ENCODE data around the gene ME3.
"Not testable (repeated sequence)": the region's sequence is repeated elsewhere in the genome, so short reads cannot be mapped to it uniquely, and the experiment has no call there.

Gene ME3

DNA sequence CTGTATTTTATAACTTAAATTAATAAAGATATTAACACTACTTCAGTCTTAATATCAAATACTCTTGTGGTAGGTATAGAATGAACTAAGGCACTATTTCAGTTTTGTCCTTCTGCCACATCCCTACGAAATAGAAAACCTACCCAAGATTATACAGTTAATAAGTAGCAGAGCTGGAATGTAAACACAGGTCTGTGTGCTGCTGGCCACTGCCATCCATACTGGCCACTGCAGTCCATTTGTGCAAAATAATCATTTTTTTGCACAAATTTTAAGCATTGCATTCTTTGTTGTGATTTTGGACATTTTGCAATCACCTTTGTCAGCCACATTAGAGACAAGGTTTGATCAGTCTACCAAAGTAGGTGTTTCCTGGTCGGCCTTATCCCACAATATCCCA, 91.9 kb downstream of the ME3 start:
- DNase-seq: no peak

DNA sequence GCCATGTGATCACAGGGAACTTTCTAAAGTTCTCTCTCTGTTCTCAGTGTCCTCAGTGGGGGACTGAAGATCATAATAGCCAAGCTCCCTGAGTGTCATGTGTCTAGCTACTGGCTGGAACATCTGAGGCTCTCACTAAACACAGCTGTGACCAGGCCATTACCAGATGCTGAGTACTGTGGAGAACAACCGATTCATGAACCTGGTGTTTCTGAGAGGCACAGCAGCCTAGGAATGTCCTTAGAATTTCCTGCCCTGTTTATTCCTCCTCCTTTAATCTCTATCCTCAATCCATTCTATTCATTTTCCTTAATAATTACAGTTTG, 93.0 kb downstream of the ME3 start:
- no peak for DNase-seq

DNA sequence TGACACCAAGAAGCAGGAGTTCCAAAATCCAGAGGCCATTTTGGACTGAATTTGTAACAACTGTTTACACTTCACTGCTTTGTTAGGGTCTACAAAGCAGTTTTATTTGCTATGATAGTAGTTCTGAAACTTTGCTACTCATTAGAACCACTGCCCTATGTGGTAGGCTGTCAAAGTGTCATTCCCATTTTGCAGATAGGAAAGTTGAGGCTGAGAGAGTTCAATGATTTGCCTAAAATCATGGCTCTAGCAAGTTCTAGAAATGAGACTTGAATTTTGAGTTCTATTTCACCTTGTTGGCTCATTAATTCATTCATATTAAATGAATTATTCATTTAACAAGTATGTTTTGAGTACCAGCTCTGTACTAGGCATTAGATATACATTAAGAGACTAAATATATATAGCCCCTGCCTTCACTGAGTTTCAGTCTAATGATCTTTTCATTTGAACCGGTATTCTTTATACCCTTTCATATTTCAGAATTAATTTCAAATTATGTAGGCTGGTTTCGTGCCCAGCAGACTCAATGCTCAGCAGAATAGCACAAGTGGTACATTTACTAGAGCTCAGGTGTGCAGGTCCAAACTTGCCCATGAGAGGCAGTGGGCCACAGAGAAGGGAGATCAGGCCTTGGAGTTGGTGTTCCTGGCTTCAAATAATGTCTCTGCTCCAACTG, 93.5 kb downstream of the ME3 start:
- no peak for DNase-seq

DNA sequence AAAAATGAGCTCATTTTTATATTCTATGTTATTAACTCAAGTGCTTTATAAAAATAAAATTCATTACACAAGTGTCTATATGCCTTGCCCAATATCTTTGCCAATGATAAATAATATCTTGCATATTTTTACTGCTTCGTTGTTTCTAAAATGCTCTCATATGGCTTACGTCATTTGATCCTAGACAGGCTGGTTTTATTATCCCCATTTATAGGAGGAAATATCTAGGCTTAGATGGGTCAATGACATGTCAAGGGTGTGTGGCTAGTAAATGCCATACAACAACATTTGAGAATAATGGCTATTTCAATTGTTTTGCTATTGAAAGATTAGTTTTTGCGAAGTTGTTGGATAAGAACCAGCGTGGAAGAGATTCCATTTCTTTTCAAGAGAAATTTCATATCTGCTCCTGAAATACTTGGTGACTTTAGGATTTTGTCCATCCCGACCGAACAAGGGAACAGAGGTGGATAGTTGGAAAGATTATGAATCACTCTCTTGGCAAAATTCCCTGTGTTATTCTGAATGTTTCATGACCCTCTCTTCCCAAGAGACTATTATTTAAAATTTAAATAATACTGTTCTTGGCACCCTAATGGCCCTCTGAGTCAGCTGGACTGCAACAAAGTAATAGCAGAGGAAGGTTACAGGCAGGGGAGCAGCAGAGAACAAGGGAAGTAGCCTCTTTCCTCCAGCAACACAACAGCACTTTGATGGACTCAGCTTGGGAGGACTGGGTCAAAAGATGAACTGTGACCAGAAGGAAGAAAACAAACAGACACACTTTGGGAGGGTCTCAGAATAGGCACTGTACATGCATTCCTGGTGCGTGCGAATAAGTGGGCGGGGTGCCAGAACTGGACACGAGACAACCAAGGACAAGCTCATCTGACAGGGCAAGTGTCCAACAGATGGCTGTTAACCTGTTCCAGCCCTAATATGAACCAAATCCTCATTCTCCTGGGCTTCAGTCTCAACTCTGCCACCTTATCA, 94.5 kb downstream of the ME3 start:
- peak; percentile 44 for DNase-seq

DNA sequence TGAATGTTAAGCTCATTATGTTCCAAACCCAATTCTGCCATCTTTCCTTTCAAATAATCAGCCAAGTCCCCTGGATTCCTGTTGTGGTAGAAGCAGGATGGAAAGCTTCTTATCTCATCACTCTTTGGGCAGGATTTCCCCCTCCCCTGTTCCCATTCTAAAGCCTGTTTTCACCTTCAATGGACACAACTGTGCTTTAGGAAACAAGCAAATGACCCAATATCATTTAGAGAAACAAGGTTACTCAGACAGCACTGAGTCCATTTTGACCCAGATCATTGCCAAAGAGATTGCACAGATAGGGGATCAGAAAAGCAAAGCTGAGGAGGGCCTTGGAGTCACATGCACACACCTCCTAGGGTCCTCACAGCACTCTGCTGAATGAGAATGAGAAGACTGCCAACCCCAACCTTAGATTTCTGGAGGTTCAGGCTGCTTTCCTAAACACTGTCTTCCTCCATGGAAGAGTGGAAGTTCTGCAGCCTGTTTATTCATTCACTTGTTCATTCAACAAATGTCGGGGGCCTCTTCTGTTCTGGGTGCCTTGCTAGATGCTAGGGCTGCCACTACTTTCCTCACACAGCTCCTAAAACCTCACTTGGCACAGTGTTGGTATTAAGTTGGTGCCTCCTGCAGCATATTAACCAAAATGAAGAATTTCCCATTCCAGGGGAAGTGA, 95.3 kb downstream of the ME3 start:
- no peak for DNase-seq

DNA sequence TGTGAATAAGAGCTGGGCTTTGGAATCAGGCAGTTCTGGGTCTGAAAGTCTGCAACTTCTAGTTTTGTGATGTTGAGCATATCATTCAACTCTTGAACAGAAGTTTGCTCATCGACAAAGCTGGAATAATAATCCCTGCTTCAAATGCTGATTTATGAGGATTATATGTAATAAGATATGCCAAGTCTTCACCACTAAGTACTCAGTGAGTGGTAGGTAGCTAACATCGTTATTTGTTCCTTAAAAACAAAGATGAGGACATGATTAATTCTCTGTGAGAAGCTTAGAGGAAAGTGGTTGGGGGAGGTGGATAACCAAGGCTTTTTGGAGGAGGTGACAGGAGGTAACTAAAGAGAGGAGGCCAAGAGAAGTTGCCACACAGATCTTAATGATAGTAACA, 96.5 kb downstream of the ME3 start:
- DNase-seq: no peak

DNA sequence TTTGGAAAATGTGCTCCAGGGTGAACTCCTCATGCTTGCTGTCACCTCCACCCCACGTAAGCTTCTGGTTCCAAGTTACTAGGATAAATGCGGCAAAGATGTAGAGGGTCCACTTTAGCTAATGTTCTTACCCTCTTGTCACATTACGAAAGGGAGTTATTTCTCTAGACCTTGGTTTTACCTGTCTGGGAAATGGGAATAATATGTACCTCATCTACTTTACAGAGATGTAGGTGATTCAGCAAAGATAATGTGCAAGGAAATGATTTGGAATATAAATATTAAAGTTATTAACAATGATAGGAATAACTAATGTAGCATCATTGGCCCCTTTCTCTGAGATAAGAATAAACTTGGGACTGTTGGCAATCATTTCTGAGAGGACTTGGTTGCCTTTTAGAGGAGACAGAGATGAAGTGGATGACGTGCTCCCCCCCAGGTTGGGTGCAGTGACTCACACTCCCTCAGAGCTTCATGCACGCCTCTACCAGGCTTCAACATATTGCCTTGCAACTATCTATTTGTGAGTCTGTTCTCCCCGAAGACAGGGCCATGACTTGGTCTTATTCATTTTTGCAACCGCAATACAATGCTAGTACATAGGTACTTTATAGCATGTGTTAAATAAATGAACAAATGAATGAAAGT, 97.1 kb downstream of the ME3 start:
- DNase-seq: peak; percentile 40

DNA sequence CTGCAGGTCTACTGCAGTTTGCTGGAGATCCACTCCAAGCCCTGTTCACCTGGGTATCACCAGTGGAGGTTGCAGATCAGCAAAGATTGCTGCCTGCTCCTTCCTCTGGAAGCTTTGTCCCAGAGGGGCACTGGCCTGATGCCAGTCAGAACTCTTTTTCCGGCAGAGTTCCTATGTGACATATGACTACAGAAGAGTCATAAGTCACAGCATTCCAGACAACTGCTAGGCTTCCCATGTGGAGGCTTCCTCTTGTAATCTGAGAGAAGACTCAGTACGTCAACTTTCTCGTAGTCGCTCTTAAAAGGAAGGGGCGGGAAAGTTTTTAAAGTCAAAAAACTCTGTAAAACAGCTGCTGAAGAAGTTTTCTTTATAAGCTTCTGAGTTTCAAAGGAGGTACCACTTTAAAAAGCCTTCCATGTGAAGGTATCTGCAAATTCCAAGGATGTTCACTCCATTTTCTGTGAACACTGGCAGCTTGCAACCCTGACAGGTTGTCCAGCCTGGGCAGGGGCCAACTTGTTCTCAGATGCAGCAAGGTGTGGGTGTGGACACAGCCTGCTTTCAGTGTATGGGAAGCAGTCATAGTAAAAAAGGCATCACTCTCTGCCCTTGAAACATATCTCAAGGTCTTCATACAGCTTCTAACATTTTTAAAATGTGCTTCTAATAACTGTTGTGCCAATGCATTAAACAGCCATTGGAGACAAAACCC, 97.8 kb downstream of the ME3 start:
- no peak for DNase-seq

DNA sequence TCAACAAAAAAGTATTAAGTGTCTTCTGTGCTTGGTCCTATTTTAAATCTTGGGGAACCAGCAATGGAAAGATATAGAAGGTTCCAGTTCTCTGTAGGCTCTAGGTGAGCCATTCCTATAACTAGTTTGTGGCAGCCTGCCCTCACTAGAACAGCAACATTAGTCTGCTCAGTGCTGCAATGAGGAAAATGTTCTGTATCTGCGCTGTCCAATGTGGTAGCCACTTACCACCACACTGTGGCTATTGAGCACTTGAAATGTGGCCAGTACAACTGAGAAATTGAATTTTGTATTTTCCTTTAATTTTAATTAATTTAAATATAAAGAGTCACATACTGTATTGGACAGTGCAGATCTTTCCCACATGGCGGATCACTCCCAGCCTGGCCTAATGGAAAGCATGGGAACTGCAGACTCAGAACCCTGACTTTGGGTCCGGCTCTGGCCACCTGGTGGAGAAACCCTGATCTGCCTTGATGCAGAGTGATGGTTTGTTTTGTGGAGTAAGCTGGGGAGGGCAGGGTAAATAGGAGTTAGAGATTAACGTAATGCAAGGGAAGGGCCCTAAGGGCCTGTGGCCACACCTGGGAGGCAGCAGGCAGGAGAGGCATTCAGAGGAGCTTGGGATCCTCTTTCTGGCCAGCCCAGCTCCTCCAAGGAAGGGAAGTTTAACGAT, 101.0 kb downstream of the ME3 start:
- DNase-seq: peak; percentile 93

DNA sequence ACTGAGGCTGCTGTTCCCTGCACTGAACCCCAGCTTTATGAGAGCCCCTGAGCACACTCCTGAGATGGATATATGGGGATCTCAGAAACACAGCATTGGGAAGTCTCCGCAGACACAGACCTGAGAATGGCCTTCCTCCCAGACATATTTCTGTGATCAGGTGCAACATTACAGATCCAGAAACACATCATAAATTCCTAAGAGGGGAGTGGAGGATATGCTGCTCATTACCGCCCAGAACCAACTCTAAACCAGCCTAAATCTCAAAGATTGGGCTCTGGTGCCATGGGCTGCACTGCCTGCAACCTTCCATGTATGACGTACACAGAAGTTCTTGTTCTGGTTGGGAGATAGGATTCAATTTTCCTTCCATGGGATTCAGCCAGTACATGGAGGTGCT, 102.0 kb downstream of the ME3 start:
- peak; percentile 42 for DNase-seq

DNA sequence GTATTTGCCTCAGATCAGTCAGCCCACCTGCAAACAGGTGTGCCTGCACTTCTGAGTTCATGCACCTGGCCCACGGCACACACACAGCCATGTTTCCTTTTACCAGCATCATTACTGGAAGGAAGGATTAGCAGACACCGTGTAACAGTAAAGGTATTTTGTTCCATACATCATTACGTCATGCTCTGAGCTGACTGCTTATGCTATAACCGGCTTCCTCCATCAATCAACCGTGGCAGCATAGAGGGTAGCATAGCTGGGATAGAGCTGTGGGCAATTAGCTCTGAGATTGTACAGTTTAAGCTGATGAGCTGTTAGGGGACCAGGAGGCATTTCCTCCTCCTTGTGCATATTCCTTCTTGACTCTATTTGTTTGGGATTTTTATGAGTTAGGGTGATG, 102.4 kb downstream of the ME3 start:
- peak; percentile 49 for DNase-seq

DNA sequence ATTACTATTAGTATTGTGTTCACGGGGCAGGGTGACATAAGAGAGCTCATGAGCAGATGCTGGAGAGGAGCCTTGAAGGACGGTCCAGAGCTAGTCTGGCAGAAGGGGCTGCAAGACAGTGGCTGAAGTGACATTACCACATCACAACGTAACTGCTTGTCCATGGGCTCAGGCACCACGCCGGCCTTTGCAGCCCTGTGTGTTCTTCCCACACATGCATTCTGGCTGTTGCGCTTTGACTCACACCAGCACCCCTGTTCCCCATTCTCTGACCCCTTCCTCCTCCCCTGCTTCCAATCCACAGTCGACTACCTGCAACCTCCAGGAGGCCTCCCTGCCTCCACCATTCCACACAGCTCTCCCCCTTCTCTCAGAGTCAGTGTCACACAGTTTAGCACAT, 103.3 kb downstream of the ME3 start:
- peak; percentile 37 for DNase-seq

DNA sequence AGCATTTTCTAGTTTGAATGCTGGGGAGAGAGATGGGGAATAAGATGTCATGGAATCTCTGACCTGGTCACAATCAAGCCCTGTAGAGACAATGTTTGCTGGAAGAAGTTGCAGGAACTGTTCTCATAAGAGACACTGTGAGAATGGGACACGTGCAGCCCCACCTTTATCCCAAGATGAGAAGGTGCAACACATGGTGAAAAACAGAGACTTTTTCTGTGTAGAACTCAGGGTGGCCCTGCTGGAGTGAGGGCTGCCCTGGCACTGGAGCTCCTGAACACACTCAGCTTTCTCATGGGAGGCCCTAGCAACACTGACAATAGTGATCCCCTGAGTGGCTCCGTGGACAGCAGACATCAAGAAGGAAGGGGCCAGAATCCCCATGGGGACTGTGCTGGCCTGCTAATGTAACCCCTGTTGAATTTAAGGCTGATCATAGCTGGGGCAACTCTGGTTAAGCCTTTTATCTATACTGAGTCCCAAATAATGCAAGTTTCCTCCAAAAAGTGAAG, 106.6 kb downstream of the ME3 start:
- peak; percentile 43 for DNase-seq

DNA sequence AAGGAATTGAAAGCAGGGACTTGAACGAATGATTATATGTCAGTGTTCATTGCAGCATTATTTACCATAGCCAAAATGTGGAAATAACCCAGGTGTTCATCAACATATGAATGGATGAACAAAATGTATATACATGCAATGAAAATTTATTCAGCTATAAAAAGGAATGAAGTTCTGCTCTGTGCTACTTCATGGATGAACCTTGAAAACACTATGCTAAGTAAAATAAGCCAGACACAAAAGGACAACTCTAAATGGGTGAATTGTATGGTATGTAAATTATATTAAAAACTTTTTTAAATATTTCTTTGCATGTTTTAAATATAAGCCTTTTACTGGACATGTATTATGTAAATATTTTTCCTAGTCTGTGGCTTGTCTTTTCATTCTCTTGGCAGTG, 107.0 kb downstream of the ME3 start:
- DNase-seq: no peak

DNA sequence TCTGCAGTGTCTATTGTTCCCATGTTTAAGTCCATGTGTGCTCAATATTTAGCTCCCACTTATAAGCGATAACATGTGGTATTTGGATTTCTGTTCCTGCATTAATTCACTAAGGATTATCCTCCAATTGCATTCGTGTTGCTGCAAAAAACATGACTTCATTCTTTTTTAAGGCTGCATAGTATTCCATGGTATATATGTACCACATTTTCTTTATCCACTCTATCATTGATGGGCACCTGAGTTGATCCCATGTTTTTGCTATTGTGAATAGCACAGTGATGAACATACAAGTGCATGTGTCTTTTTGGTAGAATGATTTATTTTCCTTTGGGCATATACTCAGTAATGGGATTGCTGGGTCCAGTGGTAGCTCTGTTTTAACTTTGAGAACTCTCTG, 109.6 kb downstream of the ME3 start:
- not testable (repeated sequence) for DNase-seq

DNA sequence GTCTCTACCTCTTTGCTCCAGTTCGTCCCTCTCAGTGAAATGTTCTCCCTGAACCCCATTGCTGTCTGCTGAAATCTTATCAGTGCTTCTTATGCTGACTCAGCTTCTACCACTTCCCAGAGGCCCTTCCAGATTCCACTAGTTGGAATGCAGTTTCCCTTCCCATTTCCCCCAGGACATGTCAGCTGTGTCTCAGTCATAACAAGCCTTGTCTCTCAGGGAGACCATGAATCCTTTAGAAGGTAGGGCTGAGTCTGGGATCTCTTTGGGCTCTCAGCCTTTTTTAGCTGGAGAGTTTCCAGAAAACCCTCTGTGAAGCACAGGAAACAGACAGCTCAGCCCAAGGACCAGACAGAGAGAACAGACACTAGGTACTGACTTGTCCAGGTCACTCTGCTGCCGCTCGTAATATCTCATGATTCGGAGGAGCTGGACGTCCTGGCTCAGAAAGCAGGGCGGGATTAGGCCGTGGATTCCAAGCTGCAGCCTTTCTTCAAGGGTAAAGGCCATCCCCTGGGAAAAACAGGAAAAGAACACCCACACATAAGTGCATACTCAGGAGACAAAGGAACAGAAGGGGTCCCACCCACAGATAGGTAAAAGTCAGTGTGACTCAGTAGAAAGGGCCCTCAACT, 113.0 kb downstream of the ME3 start:
- DNase-seq: peak; percentile 90

DNA sequence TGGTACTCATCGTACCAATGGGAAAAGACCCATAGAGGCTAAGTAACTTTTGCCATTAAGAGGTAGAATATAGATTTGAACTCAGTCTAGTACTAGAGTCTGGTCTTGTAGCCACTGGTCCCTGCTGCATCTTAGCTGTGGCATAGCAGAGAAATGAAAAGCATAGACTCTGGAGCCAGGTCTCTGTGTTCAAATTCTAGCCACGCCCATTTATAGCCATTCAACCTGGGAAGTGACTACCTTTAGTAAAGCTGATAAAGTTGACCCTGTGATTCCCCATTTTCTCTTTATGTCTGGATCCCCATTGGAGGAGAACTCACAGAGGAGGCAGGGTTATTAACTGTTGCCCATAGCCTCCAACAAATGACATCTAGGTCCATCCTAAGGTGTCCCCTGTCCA, 113.6 kb downstream of the ME3 start:
- DNase-seq: no peak

DNA sequence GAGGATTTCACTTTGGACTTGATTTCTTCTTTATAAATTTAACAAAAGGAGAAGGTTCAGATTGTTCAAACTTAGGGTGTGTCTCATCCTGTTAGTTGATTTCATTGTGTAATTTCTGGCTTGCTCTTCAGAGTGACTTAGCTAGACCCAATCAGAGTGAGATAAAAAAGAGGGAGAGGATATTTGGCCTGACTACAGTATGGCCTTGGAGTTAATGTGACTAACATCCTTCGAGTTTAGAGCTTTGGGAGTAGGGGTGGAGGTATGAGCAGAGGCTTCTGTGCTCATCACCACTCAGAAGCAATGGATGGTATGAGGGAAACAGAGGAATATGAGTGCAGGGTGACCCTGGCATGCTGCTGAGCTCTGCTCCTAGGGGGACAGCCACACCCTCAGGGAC, 114.2 kb downstream of the ME3 start:
- no peak for DNase-seq

DNA sequence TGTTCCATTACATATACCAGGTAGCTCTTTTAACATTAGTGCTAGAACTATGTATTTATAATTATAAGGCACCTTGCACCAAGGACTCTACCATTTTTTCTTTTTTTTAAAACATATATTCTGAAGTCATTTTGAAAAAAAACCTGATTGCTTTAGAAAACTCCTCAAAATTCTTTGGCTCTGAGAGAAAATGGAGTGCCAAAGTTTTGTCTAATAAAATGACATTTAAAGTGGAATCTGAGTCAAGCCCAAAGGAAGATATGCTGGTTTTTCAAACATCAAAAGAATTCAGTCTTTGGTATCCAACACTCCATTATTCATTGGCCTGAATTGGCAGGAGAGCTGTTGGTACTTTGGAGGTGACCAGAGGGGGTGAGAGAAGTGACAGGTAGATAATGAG, 116.5 kb downstream of the ME3 start:
- no peak for DNase-seq

DNA sequence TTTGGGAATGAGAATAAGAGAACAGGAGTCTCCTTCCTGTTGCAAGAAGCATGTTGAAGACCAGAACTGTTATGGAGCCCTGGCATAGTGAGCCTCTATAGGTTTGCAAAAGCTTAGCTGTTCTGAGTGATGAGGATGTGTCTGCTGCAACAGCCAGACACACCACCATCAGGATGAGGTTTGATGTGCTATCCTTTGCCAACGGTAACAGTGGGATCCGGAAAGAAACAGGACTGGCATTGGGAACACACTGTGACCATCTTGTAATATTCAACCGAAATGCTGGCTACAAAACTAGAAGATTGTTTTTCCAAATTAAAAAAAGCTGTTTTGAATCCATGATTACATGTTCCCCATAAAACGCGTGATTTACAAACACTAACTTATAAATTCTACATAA, 117.0 kb downstream of the ME3 start:
- no peak for DNase-seq

DNA sequence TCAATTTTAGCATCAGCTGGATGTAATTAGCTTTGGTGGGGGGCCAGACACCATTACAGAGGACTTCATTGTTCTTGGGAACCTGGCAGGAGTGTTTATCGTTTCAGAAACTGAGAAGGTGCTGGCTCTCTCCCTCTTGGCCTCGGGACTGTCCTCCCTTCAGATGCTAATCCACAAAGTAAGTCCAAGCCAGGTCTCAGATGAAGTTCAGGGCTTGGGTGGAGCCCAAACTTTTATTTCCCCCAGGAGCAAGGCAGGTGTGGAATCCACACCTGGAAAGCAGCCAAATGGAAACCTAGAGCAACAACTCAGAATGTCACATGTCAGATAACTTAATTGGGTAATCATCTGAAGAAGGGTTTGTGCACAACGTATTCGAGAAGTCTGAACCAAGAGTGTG, 119.2 kb downstream of the ME3 start:
- DNase-seq: no peak

Data from islet precursor cell (in vitro differentiated cells).